ENCODE data around the gene SLC28A3.

GRCh38 chr9:84270847-84271530 is 69.6 kb downstream of the SLC28A3 start:
- TF ChIP-seq POLR2A (IDR thresholded peaks at IDR 0.05) (no peak), EP300 (IDR thresholded peaks at IDR 0.05) (no peak), CTCF (IDR thresholded peaks at IDR 0.05) (no peak)

Measured in gastroesophageal sphincter (tissue), 3 donors.